OCI-LY7 (cell line): ENCODE measurements around the gene CHRNA3. TPM values are rescaled to one million over a fixed set of nuclear protein-coding genes. Genes with fewer than 3 reads are reported as not detected.

Source experiments
- BruUV-seq: library from RNA; stranded (reverse); fragments of 400-500 nt; replicated peaks from 2 replicates; lab custom pipeline; 2021; lab: Mats Ljungman, UMichigan
- CTCF ChIA-PET: fragments of 300-600 bp; sonication (Branson Sonifier 250); formaldehyde crosslinking; loops from one replicate; lab custom pipeline; 2022; ENCODE audit warnings: antibody characterized with exemption; ENCODE audit not compliant: unreplicated experiment; lab: Charles Lee
- POLR2A ChIA-PET: fragments of 300-600 bp; sonication (Branson Sonifier 250); formaldehyde crosslinking; loops from one replicate; lab custom pipeline; 2022; ENCODE audit warnings: antibody characterized with exemption; lab: Charles Lee
- DNase-seq: peaks from one replicate; pipeline ENCODE4 v3.0.0-alpha.2; 2015; ENCODE audit warnings: low spot score
- H2AFZ ChIP-seq: fragments of 200-600 bp; sonication (generic), shearing (Covaris generic); 2 replicates; pipeline ENCODE4 v1.6.1; 2014; ENCODE audit warnings: mild to moderate bottlenecking, antibody characterized with exemption, low read length, moderate library complexity
- H3K27ac ChIP-seq: fragments of 200-600 bp; sonication (generic); 2 replicates; pipeline ENCODE4 v1.5.1; 2014; ENCODE audit warnings: mixed run types, low read depth, mild to moderate bottlenecking, moderate library complexity, low read length, inconsistent platforms; ENCODE audit not compliant: poor library complexity, severe bottlenecking
- H3K36me3 ChIP-seq: fragments of 200-600 bp; sonication (generic); 2 replicates; pipeline ENCODE4 v1.6.1; 2014; ENCODE audit warnings: mild to moderate bottlenecking, antibody characterized with exemption, low read length, moderate library complexity, mixed read lengths; ENCODE audit not compliant: insufficient read depth
- H3K4me1 ChIP-seq: fragments of 200-600 bp; sonication (generic); 2 replicates; pipeline ENCODE4 v1.5.1; 2014; ENCODE audit warnings: mild to moderate bottlenecking, low read length; ENCODE audit not compliant: insufficient read depth, poor library complexity, severe bottlenecking
- H3K4me2 ChIP-seq: fragments of 200-600 bp; sonication (generic); 2 replicates; pipeline ENCODE4 v1.6.1; 2014; ENCODE audit warnings: mild to moderate bottlenecking, low read length
- H3K4me3 ChIP-seq: fragments of 200-600 bp; sonication (generic); 2 replicates; pipeline ENCODE4 v1.5.1; 2014; ENCODE audit warnings: mild to moderate bottlenecking, low read depth, low read length; ENCODE audit not compliant: poor library complexity, severe bottlenecking
- H3K79me2 ChIP-seq: fragments of 200-600 bp; sonication (generic); 2 replicates; pipeline ENCODE4 v1.6.1; 2016; ENCODE audit warnings: low read depth, mild to moderate bottlenecking, low read length, moderate library complexity, mixed read lengths; ENCODE audit not compliant: insufficient read depth
- H3K9me2 ChIP-seq: fragments of 200-600 bp; sonication (generic); 2 replicates; pipeline ENCODE4 v1.6.1; 2016; ENCODE audit warnings: mild to moderate bottlenecking, low read length, mixed read lengths; ENCODE audit not compliant: insufficient read depth
- H3K9me3 ChIP-seq: fragments of 200-600 bp; sonication (generic); 2 replicates; pipeline ENCODE4 v1.6.1; 2014; ENCODE audit warnings: mild to moderate bottlenecking, mixed run types, low read length, mixed read lengths
- H4K20me1 ChIP-seq: fragments of 200-600 bp; sonication (generic); 2 replicates; pipeline ENCODE4 v1.6.1; 2014; ENCODE audit warnings: mild to moderate bottlenecking, antibody characterized with exemption, low read length, moderate library complexity, mixed read lengths; ENCODE audit not compliant: insufficient read depth
- EZH2phosphoT487 ChIP-seq: fragments of 200-600 bp; sonication (generic); IDR thresholded peaks from 2 replicates; pipeline ENCODE4 v1.6.1; 2018; ENCODE audit warnings: low read depth, borderline replicate concordance, mild to moderate bottlenecking, mixed run types, antibody characterized with exemption, low read length, moderate library complexity, mixed read lengths
- intact Hi-C: fragments of 100-400 bp; cut with micrococcal nuclease; formaldehyde crosslinking; loops from one replicate; pipeline ENCODE4 v1.10.0; 2022; ENCODE audit not compliant: unreplicated experiment
- total RNA-seq, 2 experiments: library from RNA; depleted of rRNA in 1 of 2; stranded (reverse); fragments of >200 nt in 1 of 2; shearing (Covaris generic) in 1 of 2; gene quantifications; 2 replicates each; pipeline ENCODE4 v1.2.3, GENCODE V29; 2014 to 2022
- TF ChIP-seq, protein P1 (sequence below): fragments of 200-600 bp; sonication (generic); conservative IDR thresholded peaks from 2 replicates; pipeline ENCODE4 v1.5.1; 2014; ENCODE audit warnings: mild to moderate bottlenecking, antibody characterized with exemption, low read length, moderate library complexity, mixed read lengths

The CHRNA3 gene
- total RNA-seq, 2 experiments from 2014 or later: not detected

DNA sequence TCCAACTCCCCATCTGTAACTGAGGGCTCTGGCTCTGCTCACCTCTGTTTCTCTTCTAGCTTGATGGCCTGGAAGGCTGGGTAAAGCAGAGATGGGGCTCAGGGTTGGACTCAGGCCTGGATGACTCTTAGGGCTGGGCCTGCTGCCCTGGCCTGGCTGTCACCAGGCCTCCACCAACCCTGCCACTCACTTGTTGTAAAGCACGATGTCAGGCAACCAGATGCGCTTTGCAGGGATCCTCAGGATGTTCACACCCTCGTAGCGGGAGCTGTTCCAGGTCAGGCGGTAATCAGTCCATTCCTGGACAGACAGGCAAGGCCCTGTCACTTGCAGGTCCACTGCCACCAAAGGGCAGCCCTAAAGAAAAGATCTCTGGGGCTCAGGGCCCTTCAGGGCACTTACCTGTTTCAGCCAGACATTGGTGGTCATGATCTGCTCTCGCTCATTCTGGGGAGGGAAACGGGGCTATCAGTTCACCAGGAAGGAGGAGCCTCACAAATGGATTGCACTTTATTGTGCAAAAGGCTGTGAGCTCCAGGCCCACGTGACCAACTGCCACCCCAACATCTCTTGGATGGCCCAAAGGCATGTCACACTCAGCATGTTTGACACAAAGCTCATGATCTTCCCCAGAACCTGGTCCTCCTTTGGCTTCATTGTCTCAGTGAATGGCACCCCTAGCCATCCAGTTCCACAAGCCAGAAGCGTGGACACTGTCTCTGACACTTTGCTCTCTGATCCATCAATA, 10.3 kb upstream of the CHRNA3 start:
- intact Hi-C loops: no loop called here
- Histone ChIP-seq H3K9me2 (no peaks in the 10 kb centered on the region), H3K79me2 (no peaks in the 10 kb centered on the region), H3K4me1 (no peaks in the 10 kb centered on the region), H3K27ac (no peak overlapping the region), H3K36me3 (no peaks in the 10 kb centered on the region), H2AFZ (no peak overlapping the region), H3K4me3 (no peak overlapping the region), H4K20me1 (no peaks in the 10 kb centered on the region), H3K4me2 (no peak overlapping the region), H3K9me3 (0 out of 2 replicates have a peak, but pooled peaks cover 6% of the 10 kb centered on the region)
- CTCF ChIA-PET: no interaction called here
- no TSS peak for BruUV-seq
- no peak for DNase-seq
- TF ChIP-seq EZH2phosphoT487: no peak
- TF ChIP-seq, protein P1, sequence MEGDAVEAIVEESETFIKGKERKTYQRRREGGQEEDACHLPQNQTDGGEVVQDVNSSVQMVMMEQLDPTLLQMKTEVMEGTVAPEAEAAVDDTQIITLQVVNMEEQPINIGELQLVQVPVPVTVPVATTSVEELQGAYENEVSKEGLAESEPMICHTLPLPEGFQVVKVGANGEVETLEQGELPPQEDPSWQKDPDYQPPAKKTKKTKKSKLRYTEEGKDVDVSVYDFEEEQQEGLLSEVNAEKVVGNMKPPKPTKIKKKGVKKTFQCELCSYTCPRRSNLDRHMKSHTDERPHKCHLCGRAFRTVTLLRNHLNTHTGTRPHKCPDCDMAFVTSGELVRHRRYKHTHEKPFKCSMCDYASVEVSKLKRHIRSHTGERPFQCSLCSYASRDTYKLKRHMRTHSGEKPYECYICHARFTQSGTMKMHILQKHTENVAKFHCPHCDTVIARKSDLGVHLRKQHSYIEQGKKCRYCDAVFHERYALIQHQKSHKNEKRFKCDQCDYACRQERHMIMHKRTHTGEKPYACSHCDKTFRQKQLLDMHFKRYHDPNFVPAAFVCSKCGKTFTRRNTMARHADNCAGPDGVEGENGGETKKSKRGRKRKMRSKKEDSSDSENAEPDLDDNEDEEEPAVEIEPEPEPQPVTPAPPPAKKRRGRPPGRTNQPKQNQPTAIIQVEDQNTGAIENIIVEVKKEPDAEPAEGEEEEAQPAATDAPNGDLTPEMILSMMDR: no peak
- POLR2A ChIA-PET: no interaction called here

DNA sequence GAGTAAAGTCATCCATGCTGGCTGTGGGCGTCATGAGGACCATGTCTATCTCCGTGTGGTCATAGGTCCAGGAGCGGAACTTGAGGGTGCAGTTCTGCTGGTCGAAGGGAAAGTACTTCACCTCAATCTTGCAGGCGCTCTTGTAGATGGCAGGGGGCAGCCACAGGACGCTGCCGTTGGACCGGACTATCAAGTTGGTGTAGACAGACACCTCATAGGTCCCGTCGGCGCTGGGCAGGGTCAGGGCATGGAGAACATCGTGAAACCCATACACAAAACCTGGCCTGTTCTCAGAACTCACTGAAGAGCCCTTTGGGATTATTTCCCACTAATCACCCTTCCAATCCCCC, 8.9 kb upstream of the CHRNA3 start:
- TF ChIP-seq, protein P1: no peak
- no peak for TF ChIP-seq EZH2phosphoT487
- BruUV-seq: no TSS peak
- Histone ChIP-seq H3K27ac (no peak overlapping the region), H4K20me1 (no peaks in the 10 kb centered on the region), H2AFZ (no peak overlapping the region), H3K9me2 (no peaks in the 10 kb centered on the region), H3K4me3 (no peak overlapping the region), H3K79me2 (no peaks in the 10 kb centered on the region), H3K4me1 (no peaks in the 10 kb centered on the region), H3K36me3 (no peaks in the 10 kb centered on the region), H3K4me2 (no peak overlapping the region), H3K9me3 (0 out of 2 replicates have a peak, but pooled peaks cover 6% of the 10 kb centered on the region)
- CTCF ChIA-PET: no interaction called here
- DNase-seq: no peak
- intact Hi-C loops: no loop called here
- POLR2A ChIA-PET: no interaction called here

DNA sequence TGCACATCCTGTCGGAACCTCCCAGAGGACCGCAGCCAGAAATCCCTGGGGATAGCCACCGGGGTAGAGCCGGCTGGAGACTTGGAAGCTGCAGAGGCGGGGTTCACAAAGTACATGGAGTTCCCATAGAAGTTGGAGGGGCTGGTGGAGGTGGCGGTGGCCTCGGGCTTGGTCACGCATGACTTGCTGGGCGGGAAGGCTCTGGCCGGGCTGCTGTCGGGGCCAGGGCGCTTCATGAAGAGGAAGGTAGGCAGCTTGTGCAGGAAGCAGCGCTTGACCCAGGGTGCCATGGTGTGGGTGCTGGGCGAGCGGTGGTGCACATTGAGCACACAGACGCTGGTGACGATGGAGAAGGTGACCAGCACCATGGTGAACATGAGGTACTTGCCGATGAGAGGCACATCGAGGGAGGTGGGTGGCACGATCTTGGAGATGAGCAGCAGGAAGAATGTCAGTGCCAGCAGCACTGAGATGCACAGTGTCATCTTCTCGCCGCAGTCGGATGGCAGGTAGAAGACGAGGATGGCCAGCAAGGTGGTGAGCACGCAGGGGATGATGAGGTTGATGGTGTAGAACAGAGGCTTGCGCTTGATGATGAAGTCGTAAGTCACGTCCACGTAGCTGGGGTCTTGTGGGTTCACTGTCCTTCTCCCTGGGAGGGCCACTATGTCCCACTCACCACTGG, 8.4 kb upstream of the CHRNA3 start:
- no peak overlapping the region for H3K27ac ChIP-seq
- H3K4me3 ChIP-seq: no peak overlapping the region
- H3K4me1 ChIP-seq: no peaks in the 10 kb centered on the region
- no peak for TF ChIP-seq EZH2phosphoT487
- TF ChIP-seq, protein P1: no peak
- ChIA-PET CTCF (interaction anchor here (0.7 kb wide), 1 partner anchor 393 kb away, joined by 3 read pairs; no protein-coding TSS in a partner anchor), POLR2A (no interaction called here)
- no peak for DNase-seq
- no peak overlapping the region for H3K4me2 ChIP-seq
- BruUV-seq: no TSS peak
- no peaks in the 10 kb centered on the region for H3K79me2 ChIP-seq
- H3K9me2 ChIP-seq: no peaks in the 10 kb centered on the region
- intact Hi-C loops: no loop called here
- H4K20me1 ChIP-seq: no peaks in the 10 kb centered on the region
- H3K9me3 ChIP-seq: 0 out of 2 replicates have a peak, but pooled peaks cover 6% of the 10 kb centered on the region
- no peaks in the 10 kb centered on the region for H3K36me3 ChIP-seq
- H2AFZ ChIP-seq: no peak overlapping the region
